T-helper 2 cell treated with Interferon-gamma antibody and Interleukin-4, amounts not matched to agents 5 μg/mL and 100 μg/mL, for 36 hours (primary cell): ENCODE results near the gene TLE4.
A peak's percentile ranks its signal among the peaks of the same experiment; 100 is the strongest.

ENCODE experiments used
- DNase-seq: peaks from one replicate; pipeline ENCODE4 v3.0.0; 2021; ENCODE audit warnings: low spot score
- H3K27ac Mint-ChIP-seq: one replicate; pipeline ENCODE4 v1.8.0; 2021; ENCODE audit warnings: mild to moderate bottlenecking, mixed read lengths
- H3K27me3 Mint-ChIP-seq: one replicate; pipeline ENCODE4 v1.8.0; 2021; ENCODE audit warnings: low read depth, mixed read lengths
- H3K36me3 Mint-ChIP-seq: one replicate; pipeline ENCODE4 v1.8.0; 2021; ENCODE audit warnings: low read depth, mixed read lengths
- H3K4me1 Mint-ChIP-seq: one replicate; pipeline ENCODE4 v1.8.0; 2021; ENCODE audit warnings: low read depth, mixed read lengths
- H3K4me3 Mint-ChIP-seq: one replicate; pipeline ENCODE4 v1.8.0; 2022; ENCODE audit warnings: mild to moderate bottlenecking, moderate library complexity, mixed read lengths
- H3K9me3 Mint-ChIP-seq: one replicate; pipeline ENCODE4 v1.8.0; 2021; ENCODE audit warnings: mixed read lengths

Gene TLE4

DNA sequence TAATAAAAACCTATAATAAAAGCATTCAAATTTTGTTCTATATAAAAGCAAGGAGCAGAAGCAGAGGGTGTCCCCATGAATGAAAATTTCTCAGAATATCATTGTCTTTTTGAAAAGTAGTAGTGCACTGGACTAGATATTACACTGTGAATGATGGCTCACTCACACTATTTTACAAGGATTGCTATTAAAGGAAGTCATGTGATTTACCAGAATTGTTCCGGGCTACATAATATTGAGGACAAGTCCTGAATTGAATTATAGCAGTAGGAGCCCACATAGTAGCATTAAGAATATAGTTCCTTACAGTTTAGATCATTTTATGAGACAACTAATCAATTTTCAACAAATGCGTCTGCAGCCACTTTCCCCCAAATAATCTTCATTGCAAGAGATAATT lies 7.7 kb upstream of the TLE4 start:
- no peak for DNase-seq
- no peak overlapping the region for H3K4me3 Mint-ChIP-seq
- H3K27ac Mint-ChIP-seq = no peak overlapping the region
- peaks cover 22% of the 10 kb centered on the region for H3K27me3 Mint-ChIP-seq
- H3K4me1 Mint-ChIP-seq = peaks cover 5% of the 10 kb centered on the region
- no peaks in the 10 kb centered on the region for H3K9me3 Mint-ChIP-seq
- H3K36me3 Mint-ChIP-seq = no peaks in the 10 kb centered on the region

DNA sequence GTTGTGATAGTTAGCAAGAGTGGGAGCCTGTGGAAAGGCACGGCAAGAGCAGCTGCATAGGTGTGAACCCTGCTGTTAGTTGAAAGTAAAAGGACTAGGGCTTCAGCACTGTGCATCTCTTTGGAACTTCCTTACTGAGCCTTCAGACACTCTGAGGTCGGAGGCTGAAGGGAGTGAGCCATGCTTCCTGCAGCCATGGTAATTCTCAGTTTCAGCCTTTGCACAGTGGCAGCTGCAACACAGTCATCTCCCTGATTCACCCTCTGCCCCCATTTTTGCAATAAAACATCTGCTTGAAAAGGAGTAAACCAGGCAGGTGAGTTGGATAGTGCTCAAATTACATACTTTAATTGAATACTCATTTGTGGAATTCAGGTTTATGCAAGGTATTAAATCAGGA lies 6.5 kb upstream of the TLE4 start:
- H3K9me3 Mint-ChIP-seq = no peaks in the 10 kb centered on the region
- H3K4me1 Mint-ChIP-seq = peaks cover 10% of the 10 kb centered on the region
- peaks cover 19% of the 10 kb centered on the region for H3K27me3 Mint-ChIP-seq
- DNase-seq = no peak
- no peak overlapping the region for H3K27ac Mint-ChIP-seq
- no peaks in the 10 kb centered on the region for H3K36me3 Mint-ChIP-seq
- no peak overlapping the region for H3K4me3 Mint-ChIP-seq

DNA sequence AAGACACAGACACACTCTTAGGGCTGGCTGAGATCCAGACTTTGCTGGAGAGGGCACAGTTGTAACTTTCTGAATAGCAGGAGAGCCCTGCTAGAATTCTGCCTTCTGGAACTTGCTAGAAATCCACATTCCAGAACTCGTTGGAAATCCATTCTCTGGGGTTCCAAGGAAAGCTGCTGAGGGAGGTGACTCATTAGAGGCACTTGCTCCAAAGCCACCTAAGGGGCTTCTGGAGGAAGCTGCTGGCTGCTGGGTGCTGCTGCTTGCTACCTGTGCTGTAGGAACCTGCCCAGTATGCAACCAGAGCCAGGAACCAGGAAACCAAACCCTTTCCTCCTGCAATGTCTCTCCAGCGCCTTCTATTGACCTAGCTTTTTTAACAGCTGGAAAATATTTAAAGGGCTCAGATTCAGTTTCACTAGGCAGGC lies 4.1 kb upstream of the TLE4 start:
- Mint-ChIP-seq H3K9me3 (no peaks in the 10 kb centered on the region), H3K27ac (no peak overlapping the region), H3K27me3 (peaks cover 18% of the 10 kb centered on the region), H3K36me3 (no peaks in the 10 kb centered on the region), H3K4me3 (no peak overlapping the region), H3K4me1 (peaks cover 11% of the 10 kb centered on the region)
- no peak for DNase-seq

DNA sequence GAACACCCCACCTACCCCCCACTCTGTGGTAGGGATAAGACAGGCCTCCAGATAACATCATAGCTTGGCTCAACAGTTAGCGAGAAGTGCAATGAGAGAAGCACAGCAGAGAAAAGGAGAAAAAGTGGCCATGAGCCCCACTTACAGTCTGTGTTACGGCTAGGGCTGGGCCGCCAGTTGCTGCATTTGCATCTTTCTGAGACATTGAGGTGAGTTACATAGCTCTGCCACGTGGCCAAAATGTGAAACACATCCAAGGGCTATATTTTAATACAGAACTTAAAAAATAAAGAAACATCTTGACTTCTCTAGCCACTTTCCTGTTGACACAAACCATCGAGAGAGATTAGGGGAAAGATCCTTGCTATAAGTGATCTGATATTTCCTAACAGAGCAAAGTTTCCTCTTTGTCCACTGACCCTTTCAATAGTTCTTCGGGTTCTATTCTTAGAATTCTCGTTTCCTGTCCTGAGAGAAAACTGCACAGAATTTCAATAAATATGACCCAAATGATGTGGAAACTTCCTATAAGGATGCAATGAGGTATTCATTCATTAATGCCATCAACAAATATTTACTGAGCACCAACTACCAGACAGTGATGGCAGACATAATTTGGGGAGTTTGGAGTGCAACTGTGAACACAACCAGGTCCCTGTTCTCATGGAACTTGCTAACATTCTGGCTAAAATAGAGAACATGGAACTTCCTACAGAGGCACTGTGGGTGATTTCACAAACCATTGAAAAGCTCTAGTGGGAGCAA lies 3.2 kb upstream of the TLE4 start:
- no peaks in the 10 kb centered on the region for H3K9me3 Mint-ChIP-seq
- H3K36me3 Mint-ChIP-seq = peaks cover 1% of the 10 kb centered on the region
- H3K27me3 Mint-ChIP-seq = peaks cover 18% of the 10 kb centered on the region
- H3K4me3 Mint-ChIP-seq = no peak overlapping the region
- H3K27ac Mint-ChIP-seq = no peak overlapping the region
- DNase-seq = no peak
- H3K4me1 Mint-ChIP-seq = peaks cover 12% of the 10 kb centered on the region

DNA sequence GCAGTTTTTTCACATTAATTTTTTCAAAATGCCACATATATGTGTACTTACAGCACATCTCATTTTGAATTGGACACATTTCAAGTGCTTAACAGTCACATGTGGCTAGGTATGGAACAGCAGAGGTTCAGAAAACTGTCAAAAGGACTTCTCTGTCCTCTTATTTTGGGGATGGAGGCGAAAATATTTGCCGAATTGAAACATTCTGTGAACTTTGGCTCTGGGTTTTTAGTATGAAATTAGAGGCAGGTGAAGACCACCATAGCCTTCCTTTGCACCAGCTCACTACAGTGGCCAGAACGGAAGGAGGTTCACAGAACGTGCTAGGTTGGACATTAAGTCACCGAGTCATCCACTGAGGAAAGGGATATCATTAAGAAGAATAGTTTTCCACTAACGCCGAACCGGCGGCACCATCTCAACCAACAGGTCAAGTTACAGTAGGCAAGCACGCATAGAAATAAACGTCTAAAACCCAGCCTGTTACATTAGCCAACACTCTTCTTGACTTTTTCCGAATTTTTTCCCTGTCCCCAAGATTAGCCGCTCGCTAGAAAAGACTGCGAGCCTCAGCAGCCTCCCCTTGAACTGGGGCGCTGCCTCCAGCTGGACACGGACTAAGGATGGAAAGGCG lies 1.8 kb upstream of the TLE4 start:
- no peak for DNase-seq
- Mint-ChIP-seq H3K27ac (no peak overlapping the region), H3K9me3 (no peaks in the 10 kb centered on the region), H3K4me1 (peaks cover 26% of the 10 kb centered on the region), H3K4me3 (no peak overlapping the region), H3K36me3 (peaks cover 13% of the 10 kb centered on the region), H3K27me3 (peaks cover 18% of the 10 kb centered on the region)

DNA sequence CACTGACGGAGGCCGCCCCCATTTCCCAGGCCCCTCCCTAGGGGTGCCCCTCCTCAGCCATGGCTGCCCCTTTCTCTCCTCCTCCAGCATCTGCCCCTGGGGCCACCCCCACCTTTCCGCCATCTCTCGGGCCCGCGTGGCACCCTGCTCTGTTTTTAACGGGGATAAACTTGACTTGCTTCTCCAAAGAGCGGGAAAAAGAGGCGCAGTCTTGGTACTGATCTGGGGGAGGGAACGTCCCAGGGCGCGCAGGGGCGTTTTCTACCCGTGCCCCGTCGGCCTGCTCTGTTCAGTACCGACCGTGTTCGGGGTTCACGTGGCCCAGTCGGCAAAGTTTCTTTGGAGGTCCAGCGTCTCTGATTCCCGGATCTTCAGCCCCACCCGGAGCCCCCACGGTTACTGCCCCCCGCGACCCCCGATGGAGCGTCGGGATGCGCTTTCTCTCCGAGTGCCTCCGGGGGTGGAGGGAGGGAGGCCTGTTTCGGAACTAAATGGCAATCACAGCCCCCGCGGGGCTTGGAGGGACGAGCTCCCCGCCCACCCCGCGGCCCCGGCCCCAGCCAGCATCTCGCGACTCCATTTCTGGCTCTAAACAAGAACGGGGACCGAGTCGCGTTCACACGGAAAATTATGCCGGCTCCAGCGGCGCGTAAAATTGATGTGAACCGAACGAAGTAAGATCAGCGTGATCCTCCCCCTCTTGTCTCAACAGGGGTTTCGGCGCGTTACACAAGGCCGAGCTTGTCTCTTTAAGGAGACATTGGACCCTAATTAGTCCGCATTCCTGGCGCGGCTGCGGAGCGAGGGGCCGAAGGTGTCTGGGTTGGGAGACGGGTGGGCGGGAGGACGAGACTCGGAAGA lies 1.1 kb upstream of the TLE4 start:
- no peak overlapping the region for H3K4me3 Mint-ChIP-seq
- no peak overlapping the region for H3K27ac Mint-ChIP-seq
- H3K9me3 Mint-ChIP-seq = no peaks in the 10 kb centered on the region
- peak; percentile 34 for DNase-seq
- H3K4me1 Mint-ChIP-seq = peaks cover 26% of the 10 kb centered on the region
- H3K36me3 Mint-ChIP-seq = peaks cover 17% of the 10 kb centered on the region
- peaks cover 15% of the 10 kb centered on the region for H3K27me3 Mint-ChIP-seq

DNA sequence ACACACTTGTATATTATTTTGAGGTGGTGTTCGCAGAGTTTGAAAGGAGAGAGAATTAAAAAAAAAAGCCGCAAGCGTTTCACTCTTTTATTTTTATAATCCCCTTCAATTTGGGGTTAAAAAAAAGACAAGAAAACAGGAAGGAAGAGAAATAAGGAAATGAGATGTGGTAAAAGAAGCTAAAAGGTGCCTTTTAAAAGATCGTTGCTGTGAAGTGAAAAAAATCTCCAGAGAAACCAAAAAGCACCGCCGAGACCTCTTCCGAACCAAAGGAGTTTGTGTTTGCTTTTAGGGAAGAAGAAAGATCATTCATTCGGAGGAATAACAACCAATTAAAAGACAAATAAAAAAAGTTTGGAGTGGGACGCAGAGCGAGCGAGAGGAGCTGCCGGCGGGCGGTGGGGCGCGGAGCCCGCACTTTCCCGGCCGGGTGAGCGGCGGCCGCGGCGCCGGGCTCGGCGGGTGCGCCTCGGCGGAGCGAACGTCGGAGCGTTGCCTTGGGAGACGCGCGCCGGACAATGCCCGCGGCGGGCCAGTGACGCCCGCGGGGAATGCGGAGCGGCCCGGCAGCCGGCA lies 355 bp downstream of the TLE4 start:
- no peak overlapping the region for H3K27ac Mint-ChIP-seq
- peaks cover 35% of the 10 kb centered on the region for H3K4me1 Mint-ChIP-seq
- H3K4me3 Mint-ChIP-seq = no peak overlapping the region
- H3K27me3 Mint-ChIP-seq = peaks cover 4% of the 10 kb centered on the region
- H3K9me3 Mint-ChIP-seq = no peaks in the 10 kb centered on the region
- H3K36me3 Mint-ChIP-seq = peaks cover 27% of the 10 kb centered on the region
- DNase-seq = no peak

DNA sequence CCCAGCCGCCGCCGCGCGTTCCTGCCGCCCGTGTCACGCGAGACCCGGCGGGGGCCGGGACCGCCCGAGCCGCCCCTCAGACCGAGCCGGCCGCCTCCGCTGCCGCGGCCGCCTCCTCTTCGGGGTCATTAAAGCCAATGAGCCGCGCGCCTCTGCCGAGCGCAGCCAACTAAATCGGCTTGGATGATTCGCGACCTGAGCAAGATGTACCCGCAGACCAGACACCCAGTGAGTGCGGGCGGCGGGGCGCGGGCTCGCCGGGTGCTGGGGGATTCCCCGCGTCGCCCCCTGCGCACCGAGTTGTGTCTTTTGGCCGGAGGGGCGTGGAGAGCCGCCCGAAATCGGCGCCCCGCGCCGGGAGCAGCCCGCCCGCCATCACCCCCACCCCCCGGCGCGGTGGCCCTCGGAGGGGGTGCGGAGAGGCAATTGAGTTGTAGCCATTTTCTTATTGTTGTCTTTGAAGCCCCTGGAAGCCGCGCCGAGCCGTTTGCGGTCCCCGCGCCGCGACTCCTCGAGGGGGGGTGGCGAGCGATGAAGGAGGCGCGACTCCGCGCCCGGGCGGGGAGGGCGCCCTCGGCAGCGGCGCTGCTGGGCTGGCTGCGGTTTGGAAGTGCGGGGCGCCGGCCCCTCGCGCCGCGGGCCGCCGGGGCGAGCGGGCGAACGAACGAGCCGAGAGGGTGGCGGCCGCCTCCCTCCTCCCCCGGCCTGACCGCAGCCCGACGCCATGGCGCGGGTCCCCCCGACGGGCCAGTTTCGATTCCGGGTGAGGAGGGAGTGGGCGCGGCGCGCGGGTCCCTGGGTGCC lies 1.0 kb downstream of the TLE4 start:
- H3K9me3 Mint-ChIP-seq = no peaks in the 10 kb centered on the region

DNA sequence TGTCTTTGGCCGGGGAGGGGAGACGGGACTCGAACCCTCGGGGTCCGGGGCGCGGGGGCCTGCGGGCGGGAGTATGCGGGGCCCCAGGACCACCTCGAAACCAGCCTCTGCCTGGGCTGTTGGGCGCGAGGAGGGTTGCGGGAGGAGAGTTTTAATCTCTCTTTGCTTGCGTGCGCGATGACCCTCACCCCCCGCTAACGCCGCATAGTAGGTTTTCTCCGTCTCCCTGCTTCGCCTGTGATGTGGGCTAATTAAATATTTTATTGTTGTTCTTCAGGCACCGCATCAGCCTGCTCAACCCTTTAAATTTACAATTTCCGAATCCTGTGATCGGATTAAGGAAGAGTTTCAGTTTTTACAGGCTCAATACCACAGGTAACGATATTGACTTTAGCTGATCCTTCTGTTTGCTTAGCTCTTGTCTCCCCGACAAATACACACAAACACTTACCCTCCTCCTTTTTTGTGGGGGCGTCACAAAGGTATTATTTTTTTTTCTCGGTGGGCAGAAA lies 1.7 kb downstream of the TLE4 start:
- H3K4me3 Mint-ChIP-seq = peak overlapping the region; percentile 89
- DNase-seq = no peak
- peaks cover 38% of the 10 kb centered on the region for H3K36me3 Mint-ChIP-seq
- H3K27ac Mint-ChIP-seq = peak overlapping the region; percentile 92
- no peaks in the 10 kb centered on the region for H3K9me3 Mint-ChIP-seq
- peaks cover 47% of the 10 kb centered on the region for H3K4me1 Mint-ChIP-seq
- no peaks in the 10 kb centered on the region for H3K27me3 Mint-ChIP-seq

More for the DNA sequence above, 1.0 kb downstream of the TLE4 start:
- Mint-ChIP-seq H3K27ac (peak overlapping the region; percentile 92), H3K36me3 (peaks cover 34% of the 10 kb centered on the region), H3K4me3 (peak overlapping the region; percentile 89), H3K4me1 (peaks cover 41% of the 10 kb centered on the region), H3K27me3 (peaks cover 2% of the 10 kb centered on the region)
- peak; percentile 61 for DNase-seq

DNA sequence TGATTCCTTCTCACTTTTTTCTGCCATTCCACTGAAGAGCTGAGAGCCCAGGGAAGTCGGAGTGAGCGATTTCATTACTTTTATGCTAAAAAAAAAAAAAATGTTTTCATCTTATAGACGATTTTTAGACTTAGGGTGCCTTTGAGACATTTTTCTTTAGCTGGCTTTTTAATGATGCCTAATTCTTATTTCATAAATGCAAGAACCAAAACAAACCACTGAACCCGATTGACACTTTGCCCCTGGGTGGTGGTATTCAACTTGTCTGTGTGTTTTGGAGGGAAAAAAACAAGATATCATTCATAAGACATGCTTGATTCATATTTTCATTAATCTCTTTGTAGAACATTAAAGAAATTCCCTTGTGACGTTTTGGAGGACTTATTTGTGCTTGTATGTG lies 2.4 kb downstream of the TLE4 start:
- Mint-ChIP-seq H3K36me3 (peaks cover 42% of the 10 kb centered on the region), H3K4me1 (peaks cover 51% of the 10 kb centered on the region), H3K4me3 (peak overlapping the region; percentile 89), H3K9me3 (no peaks in the 10 kb centered on the region), H3K27ac (peak overlapping the region; percentile 92), H3K27me3 (no peaks in the 10 kb centered on the region)
- no peak for DNase-seq

DNA sequence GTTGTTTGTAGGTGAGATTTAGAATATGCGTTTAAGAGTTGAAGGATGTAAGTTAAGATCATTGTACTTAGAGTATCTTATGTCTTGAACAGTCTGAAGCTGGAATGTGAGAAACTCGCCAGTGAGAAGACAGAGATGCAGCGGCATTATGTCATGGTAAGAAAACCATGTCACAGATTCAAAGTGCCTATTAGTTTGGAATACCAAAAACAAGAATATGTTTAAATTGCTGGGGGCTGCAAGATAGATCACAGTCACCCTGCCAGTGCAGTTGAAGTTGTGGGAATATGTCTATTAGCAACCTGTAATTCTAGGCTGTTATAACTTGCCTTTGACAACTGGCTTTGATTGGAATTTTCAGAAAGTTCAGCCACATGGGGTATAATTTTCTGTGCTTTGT lies 3.0 kb downstream of the TLE4 start:
- Mint-ChIP-seq H3K4me3 (peak overlapping the region; percentile 89), H3K27ac (no peak overlapping the region), H3K4me1 (peaks cover 53% of the 10 kb centered on the region), H3K27me3 (no peaks in the 10 kb centered on the region), H3K36me3 (peaks cover 44% of the 10 kb centered on the region), H3K9me3 (no peaks in the 10 kb centered on the region)
- no peak for DNase-seq

DNA sequence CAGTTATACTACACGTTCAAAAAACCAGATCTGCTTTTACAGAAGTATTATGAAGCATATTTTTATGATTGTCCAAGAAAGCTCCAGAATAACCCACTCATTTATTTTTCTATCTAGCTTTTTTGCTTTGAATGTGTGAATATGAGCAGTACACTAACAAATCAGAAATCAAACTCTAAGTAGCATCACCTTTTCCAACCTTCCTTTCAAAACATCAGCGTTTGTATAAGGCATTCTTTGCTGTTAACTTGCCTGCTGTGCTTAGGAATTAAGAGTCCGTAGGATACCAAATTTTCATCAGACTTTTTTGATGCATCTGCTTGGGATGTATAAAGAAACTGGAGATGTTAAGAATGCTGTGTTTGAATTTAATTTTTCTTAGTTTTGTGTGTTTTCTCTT lies 3.8 kb downstream of the TLE4 start:
- Mint-ChIP-seq H3K27ac (no peak overlapping the region), H3K9me3 (no peaks in the 10 kb centered on the region), H3K36me3 (peaks cover 48% of the 10 kb centered on the region), H3K27me3 (no peaks in the 10 kb centered on the region), H3K4me3 (peak overlapping the region; percentile 19), H3K4me1 (peaks cover 54% of the 10 kb centered on the region)
- DNase-seq = no peak
